ENCODE measurements around the gene S100A2. TPM values are rescaled to one million over a fixed set of nuclear protein-coding genes. Genes with fewer than 3 reads are reported as not detected.
A peak's percentile ranks its signal among the peaks of the same experiment; 100 is the strongest.
"Not testable (repeated sequence)": the region's sequence is repeated elsewhere in the genome, so short reads cannot be mapped to it uniquely, and the experiment has no call there.

S100A2 gene
- total RNA-seq, 1 donor from 2014 or later, result 0.75 TPM

DNA sequence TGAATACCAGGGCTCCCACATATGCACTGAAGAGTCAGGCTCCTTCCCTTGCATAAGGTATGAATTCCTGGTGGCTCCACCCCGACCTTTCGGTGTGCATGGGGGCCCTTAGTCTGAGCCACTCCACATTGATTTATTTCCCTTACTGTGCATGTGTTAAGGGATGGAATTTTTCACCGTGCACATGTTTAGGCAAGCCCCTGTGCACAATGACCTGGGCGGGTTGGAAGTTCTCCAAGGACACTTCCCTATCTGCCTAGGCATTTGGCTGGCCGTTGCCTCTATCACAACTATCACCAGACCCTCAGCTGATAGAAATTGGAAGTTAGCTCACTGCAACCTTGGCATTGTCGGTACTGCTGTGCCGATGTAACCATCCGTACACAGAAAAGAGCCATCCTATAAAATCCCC lies 39.5 kb downstream of the S100A2 start:
- Mint-ChIP-seq H3K36me3 (ENCODE audit: low read depth) (no peaks in the 10 kb centered on the region), H3K27ac (no peak overlapping the region), H3K9me3 (no peaks in the 10 kb centered on the region), H3K4me3 (ENCODE audit: low read depth) (no peak overlapping the region), H3K4me1 (ENCODE audit: low read depth) (peaks cover 10% of the 10 kb centered on the region), H3K27me3 (ENCODE audit: low read depth) (no peaks in the 10 kb centered on the region)
- intact Hi-C loops (cut with micrococcal nuclease), result no loop called here
- DNase-seq (ENCODE audit: low spot score), result no peak

DNA sequence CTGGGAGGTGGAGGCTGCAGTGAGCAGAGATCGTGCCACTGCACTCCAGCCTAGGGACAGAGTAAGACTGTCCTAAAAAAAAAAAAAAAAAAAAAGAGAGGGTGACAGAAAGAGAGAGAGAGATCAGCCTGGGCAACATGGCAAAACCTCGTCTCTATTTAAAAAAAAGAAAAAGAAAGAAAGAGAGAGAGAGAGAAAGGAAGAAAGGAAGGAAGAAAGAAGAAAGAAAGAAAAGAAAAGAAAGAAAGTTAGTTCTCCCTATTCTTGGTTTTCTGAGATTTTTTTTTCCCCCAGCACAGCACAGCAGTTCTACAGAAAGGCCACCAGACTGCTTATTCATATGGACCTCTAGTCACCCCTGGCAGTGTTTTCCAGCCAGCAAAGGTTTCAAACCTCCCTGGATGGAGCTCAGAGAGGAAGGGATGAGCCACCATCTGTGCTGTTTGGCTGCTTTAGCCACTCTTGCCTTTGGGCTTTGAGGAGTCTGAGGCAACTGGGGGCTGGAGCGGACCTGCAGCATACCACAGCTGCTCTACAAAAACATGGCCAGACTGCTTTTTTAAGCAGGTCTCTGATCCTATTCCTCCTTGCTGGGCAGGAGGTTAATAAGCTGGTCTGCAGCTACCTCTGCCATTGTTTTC lies 40.4 kb downstream of the S100A2 start:
- Mint-ChIP-seq H3K4me3 (ENCODE audit: low read depth) (no peak overlapping the region), H3K9me3 (no peaks in the 10 kb centered on the region), H3K4me1 (ENCODE audit: low read depth) (peaks cover 5% of the 10 kb centered on the region), H3K27ac (no peak overlapping the region), H3K27me3 (ENCODE audit: low read depth) (no peaks in the 10 kb centered on the region), H3K36me3 (ENCODE audit: low read depth) (no peaks in the 10 kb centered on the region)
- intact Hi-C loops (cut with micrococcal nuclease), result no loop called here
- DNase-seq (ENCODE audit: low spot score), result no peak

DNA sequence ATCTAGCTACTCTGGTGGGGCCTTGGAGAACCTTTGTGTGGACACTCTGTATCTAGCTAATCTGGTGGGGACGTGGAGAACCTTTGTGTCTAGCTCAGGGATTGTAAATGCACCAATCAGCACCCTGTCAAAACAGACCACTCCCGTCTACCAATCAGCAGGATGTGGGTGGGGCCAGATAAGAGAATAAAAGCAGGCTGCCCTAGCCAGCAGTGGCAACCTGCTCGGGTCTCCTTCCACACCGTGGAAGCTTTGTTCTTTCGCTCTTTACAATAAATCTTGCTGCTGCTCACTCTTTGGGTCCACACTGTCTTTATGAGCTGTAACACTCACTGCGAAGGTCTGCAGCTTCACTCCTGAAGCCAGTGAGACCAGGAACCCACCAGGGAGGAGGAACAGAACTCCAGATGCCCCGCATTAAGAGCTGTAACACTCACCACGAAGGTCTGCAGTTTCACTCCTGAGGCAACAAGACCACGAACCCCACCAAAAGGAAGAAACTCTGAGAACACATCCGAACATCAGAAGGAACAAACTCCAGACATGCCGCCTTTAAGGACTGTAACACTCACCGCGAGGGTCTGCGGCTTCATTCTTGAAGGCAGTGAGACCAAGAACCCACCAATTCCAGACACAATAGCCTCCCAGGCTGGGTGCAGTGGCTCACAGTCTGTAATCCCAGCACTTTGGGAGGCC lies 43.1 kb downstream of the S100A2 start:
- H3K27me3 Mint-ChIP-seq (ENCODE audit: low read depth); DNase-seq (ENCODE audit: low spot score); intact Hi-C loops (cut with micrococcal nuclease); H3K27ac Mint-ChIP-seq; H3K4me1 Mint-ChIP-seq (ENCODE audit: low read depth); H3K36me3 Mint-ChIP-seq (ENCODE audit: low read depth); H3K4me3 Mint-ChIP-seq (ENCODE audit: low read depth); H3K9me3 Mint-ChIP-seq: not testable (repeated sequence)

DNA sequence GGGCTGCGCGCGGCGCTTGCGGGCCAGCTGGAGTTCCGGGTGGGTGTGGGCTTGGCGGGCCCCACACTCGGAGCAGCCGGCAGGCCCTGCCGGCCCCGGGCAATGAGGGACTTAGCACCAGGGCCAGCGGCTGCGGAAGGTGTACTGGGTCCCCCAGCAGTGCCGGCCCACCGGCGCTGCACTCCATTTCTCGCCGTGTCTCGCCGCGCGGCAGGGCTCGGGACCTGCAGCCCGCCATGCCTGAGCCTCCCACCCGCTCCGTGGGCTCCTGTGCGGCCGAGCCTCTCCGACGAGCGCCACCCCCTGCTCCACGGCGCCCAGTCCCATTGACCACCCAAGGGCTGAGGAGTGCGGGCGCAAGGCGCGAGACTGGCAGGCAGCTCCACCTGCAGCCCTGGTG lies 43.8 kb downstream of the S100A2 start:
- intact Hi-C loops (cut with micrococcal nuclease); H3K4me3 Mint-ChIP-seq (ENCODE audit: low read depth); H3K9me3 Mint-ChIP-seq; H3K36me3 Mint-ChIP-seq (ENCODE audit: low read depth); DNase-seq (ENCODE audit: low spot score); H3K4me1 Mint-ChIP-seq (ENCODE audit: low read depth); H3K27me3 Mint-ChIP-seq (ENCODE audit: low read depth); H3K27ac Mint-ChIP-seq: not testable (repeated sequence)

DNA sequence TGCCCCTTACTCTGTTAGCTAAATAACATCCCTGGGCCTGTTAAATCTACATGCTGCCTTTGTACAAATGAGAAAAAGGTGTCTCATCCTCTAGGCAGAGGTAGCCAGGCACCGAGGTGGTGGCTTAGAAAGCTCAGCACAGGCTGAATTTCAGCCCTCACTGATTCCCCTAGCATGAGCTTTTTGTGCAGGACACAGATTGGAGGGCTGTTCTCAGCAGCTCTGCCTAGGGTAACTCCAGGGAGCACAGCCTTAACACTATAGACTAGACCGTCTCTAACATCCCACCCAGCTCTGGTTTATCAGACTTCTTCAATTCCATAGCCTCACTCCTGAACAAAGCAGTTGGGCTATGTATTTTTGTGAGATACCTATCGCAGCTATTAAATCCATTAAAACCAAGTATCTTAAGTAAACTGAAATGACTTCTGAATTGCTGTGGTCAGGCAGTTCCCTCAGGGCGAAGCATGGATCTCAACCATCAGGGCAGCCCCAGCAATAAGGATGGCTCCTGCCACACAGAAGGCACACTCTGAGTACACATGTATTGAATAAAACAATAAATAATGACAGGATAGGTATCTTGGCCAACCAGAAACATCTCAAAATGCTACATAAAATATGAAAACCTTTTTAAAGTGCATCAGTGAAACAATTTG lies 44.7 kb downstream of the S100A2 start:
- H3K27ac Mint-ChIP-seq, result no peak overlapping the region
- H3K4me1 Mint-ChIP-seq (ENCODE audit: low read depth), result peaks cover 11% of the 10 kb centered on the region
- H3K9me3 Mint-ChIP-seq, result no peaks in the 10 kb centered on the region
- no peaks in the 10 kb centered on the region for H3K36me3 Mint-ChIP-seq (ENCODE audit: low read depth)
- intact Hi-C loops (cut with micrococcal nuclease), result no loop called here
- H3K27me3 Mint-ChIP-seq (ENCODE audit: low read depth), result no peaks in the 10 kb centered on the region
- H3K4me3 Mint-ChIP-seq (ENCODE audit: low read depth), result no peak overlapping the region
- no peak for DNase-seq (ENCODE audit: low spot score)

DNA sequence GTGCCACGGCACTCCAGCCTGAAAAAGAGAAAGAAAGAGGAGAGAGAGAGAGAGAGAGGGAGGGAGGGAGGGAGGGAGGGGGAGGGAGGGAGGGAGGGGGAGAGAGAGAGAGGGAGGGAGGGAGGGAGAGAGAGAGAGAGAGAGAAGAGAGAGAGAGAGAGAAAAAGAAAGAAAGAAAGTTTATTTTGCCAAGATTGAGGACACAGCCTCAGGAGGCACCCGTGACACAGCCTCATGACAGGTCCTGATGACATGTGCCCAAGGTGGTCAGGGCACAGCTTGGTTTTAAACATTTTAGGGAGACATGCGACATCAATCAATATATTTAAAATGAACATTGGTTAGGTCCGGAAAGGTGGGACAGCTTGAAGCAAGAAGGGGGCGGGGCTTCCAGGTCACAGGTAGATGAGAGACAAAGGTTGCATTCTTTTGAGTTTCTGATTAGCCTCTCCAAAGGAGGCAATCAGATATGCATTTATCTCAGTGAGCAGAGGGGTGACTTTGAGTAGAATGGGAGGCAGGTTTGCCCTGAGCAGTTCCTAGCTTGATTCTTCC lies 45.4 kb downstream of the S100A2 start:
- H3K9me3 Mint-ChIP-seq; H3K27ac Mint-ChIP-seq; H3K4me3 Mint-ChIP-seq (ENCODE audit: low read depth); H3K36me3 Mint-ChIP-seq (ENCODE audit: low read depth); H3K27me3 Mint-ChIP-seq (ENCODE audit: low read depth); DNase-seq (ENCODE audit: low spot score); intact Hi-C loops (cut with micrococcal nuclease): not testable (repeated sequence)
- H3K4me1 Mint-ChIP-seq (ENCODE audit: low read depth), result peaks cover 11% of the 10 kb centered on the region

DNA sequence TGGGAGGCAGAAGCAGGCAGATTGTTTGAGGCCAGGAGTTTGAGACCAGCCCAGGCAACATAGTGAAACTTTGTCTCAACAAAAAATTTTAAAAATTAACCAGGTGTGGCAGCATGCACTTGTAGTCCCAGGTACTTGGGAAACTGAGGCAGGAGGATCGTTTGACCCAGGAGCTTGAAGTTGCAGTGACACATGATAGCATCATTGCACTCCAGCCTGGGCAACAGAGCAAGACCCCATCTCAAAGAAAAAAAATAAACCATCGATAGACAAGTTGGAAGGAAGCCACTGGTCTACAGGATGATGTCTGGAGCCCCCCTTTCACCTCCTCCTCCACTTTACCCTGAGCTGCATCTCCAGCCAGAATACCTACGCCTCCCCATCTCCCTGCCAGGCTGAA lies 46.4 kb downstream of the S100A2 start:
- no peak for DNase-seq (ENCODE audit: low spot score)
- Mint-ChIP-seq H3K4me1 (ENCODE audit: low read depth) (peaks cover 11% of the 10 kb centered on the region), H3K36me3 (ENCODE audit: low read depth) (no peaks in the 10 kb centered on the region), H3K4me3 (ENCODE audit: low read depth) (no peak overlapping the region), H3K27ac (no peak overlapping the region), H3K27me3 (ENCODE audit: low read depth) (no peaks in the 10 kb centered on the region), H3K9me3 (no peaks in the 10 kb centered on the region)
- intact Hi-C loops (cut with micrococcal nuclease), result no loop called here

DNA sequence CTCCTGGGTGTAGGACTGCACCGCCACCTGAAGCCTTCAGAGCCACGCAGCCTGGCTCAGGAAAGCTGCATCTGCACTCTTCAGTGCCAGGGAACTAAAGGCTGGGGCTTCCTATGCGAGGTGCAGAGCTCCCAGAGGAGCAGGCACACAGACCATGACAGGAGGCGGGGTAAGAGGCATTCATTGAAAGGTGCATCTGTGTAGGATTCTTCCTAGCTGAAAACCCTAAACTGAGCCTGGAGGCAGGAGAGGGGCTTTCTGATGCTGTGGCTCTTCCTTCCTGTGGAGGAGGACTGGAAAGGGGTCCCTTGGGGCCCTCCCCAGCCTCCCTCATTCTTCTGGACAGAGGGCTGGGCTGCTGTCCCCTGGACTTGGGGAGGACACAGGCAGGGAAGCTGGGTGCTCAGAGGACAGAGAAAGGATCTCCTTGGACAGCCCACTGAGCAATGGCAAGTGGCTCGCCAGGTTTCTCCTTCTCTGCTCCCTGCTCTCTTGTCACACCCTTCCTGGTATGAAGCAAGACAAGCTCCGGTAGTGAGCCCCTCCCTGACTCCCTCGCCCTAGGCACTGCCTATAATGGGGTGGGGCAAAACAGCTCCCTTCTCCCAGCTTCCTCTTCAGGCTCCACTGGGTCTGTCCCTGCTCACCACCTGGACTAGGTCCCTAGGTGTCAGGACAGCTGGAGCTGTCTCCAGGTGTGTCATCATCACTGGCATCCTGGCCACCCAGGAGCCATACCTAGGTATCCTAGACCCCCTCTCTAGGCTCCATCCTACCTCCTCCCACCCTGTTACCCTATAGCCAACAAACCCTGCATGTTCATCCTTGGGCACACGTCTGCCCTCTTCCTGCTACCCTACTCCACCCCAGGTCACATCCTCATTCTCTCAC lies 49.9 kb downstream of the S100A2 start:
- Mint-ChIP-seq H3K36me3 (ENCODE audit: low read depth) (no peaks in the 10 kb centered on the region), H3K4me1 (ENCODE audit: low read depth) (peaks cover 17% of the 10 kb centered on the region), H3K9me3 (no peaks in the 10 kb centered on the region), H3K4me3 (ENCODE audit: low read depth) (no peak overlapping the region), H3K27ac (no peak overlapping the region), H3K27me3 (ENCODE audit: low read depth) (no peaks in the 10 kb centered on the region)
- no peak for DNase-seq (ENCODE audit: low spot score)
- intact Hi-C loops (cut with micrococcal nuclease), result no loop called here

DNA sequence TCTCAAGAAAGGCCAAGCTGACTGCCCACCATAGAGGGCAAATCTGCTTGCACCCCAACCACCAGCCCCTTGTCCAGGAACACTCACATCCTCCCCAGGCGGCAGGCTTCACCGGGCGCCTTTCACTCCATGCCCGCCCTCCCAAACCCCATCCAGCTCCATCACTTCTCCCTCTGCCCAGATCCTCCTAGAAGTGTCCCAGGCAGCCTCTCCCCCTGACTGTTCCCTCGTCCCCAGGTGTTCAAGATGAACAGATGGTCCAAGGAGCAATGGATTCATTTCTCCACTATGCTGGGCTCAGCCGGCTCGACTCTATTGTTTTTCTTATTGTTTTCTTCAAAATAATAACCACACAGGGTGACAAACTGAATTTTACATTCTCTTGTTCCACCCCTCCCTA lies 52.0 kb downstream of the S100A2 start:
- peak overlapping the region; percentile 24 for H3K27ac Mint-ChIP-seq
- no peak overlapping the region for H3K4me3 Mint-ChIP-seq (ENCODE audit: low read depth)
- H3K27me3 Mint-ChIP-seq (ENCODE audit: low read depth), result no peaks in the 10 kb centered on the region
- no peak for DNase-seq (ENCODE audit: low spot score)
- H3K4me1 Mint-ChIP-seq (ENCODE audit: low read depth), result peaks cover 17% of the 10 kb centered on the region
- H3K9me3 Mint-ChIP-seq, result no peaks in the 10 kb centered on the region
- intact Hi-C loops (cut with micrococcal nuclease), result loop anchor here (2.0 to 5.0 kb wide), 2 partner anchors 19 to 159 kb away; partner anchors contain the start of gene ILF2
- H3K36me3 Mint-ChIP-seq (ENCODE audit: low read depth), result no peaks in the 10 kb centered on the region

DNA sequence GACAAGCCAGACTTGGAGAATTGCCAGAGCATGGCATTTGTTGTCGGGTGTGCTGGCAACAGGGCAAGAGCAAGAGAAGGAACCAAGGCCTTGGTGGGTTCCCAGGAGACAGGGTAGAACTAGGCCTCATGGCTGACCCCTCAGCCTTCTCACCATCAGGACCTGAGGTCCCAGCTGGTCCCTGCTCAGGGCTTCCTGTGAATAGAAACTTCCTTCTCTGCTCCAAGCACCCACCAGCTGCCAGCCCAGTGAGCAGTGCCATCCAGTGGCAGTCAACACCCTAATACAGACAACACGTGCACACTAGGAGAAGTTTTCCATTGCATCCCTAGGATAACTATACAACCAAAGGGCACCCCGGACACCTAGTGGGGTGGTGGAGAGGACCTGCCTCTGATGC lies 52.6 kb downstream of the S100A2 start:
- H3K36me3 Mint-ChIP-seq (ENCODE audit: low read depth), result no peaks in the 10 kb centered on the region
- H3K27me3 Mint-ChIP-seq (ENCODE audit: low read depth), result no peaks in the 10 kb centered on the region
- peaks cover 14% of the 10 kb centered on the region for H3K4me1 Mint-ChIP-seq (ENCODE audit: low read depth)
- no peak for DNase-seq (ENCODE audit: low spot score)
- no peak overlapping the region for H3K27ac Mint-ChIP-seq
- no peaks in the 10 kb centered on the region for H3K9me3 Mint-ChIP-seq
- intact Hi-C loops (cut with micrococcal nuclease), result loop anchor here (2.0 to 5.0 kb wide), 2 partner anchors 20 to 159 kb away; partner anchors contain the start of gene ILF2
- H3K4me3 Mint-ChIP-seq (ENCODE audit: low read depth), result no peak overlapping the region
